Spleen (tissue), 7 donors: Measurements from ENCODE around the gene TIGD4.

ENCODE experiments used
- POLR2A ChIP-seq, 3 donors: fragments of 450-650 bp; IDR thresholded peaks; one replicate each; pipeline ENCODE4 v1.5.1; 2017; ENCODE audit warnings: antibody characterized with exemption in 3 of 3, mild to moderate bottlenecking in 1 of 3
- TF ChIP-seq, protein P1 (sequence below), 11 experiments: fragments of 200-600 bp in 7 of 11; fragments of 450-650 bp in 4 of 11; sonication (generic) in 4 of 11; IDR thresholded peaks in 8 of 11; conservative IDR thresholded peaks in 3 of 11; 1 replicate in 7 of 11; 2 replicates in 4 of 11; pipeline versions ENCODE4 v1.4.0 to v1.8.0; 2016 to 2021; ENCODE audit warnings: antibody characterized with exemption in 11 of 11, inconsistent platforms in 4 of 11, mild to moderate bottlenecking in 1 of 11
- donor health status: DM: no; HTN: no; CAD: no; lungs with moderate emphysema.
- donor health status: DM: no; HTN: no; CAD: no.
- donor health status: DM: no; HTN: no; CAD: no.

GRCh38 chr4:152734699-152735050 is 44.9 kb downstream of the TIGD4 start:
- TF ChIP-seq, protein P1, sequence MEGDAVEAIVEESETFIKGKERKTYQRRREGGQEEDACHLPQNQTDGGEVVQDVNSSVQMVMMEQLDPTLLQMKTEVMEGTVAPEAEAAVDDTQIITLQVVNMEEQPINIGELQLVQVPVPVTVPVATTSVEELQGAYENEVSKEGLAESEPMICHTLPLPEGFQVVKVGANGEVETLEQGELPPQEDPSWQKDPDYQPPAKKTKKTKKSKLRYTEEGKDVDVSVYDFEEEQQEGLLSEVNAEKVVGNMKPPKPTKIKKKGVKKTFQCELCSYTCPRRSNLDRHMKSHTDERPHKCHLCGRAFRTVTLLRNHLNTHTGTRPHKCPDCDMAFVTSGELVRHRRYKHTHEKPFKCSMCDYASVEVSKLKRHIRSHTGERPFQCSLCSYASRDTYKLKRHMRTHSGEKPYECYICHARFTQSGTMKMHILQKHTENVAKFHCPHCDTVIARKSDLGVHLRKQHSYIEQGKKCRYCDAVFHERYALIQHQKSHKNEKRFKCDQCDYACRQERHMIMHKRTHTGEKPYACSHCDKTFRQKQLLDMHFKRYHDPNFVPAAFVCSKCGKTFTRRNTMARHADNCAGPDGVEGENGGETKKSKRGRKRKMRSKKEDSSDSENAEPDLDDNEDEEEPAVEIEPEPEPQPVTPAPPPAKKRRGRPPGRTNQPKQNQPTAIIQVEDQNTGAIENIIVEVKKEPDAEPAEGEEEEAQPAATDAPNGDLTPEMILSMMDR (IDR thresholded peaks at IDR 0.05 in 8 of 11, conservative IDR thresholded peaks at IDR 0.05 in 3 of 11) = no peak
- TF ChIP-seq POLR2A (IDR thresholded peaks at IDR 0.05) = no peak
